ENCODE results near the gene MAGI2. TPM values are rescaled to one million over a fixed set of nuclear protein-coding genes. Genes with fewer than 3 reads are reported as not detected.

The MAGI2 gene
- total and polyA plus RNA-seq, 2 of the 13 experiments (the other 11 are each of a cell fraction or from before 2014, with no cell fraction given), result 1.5 to 3.8 TPM

- TF ChIP-seq TCF12 (IDR thresholded peaks at IDR 0.05) (no peak), TCF12 (CRISPR knock-in tag; IDR thresholded peaks at IDR 0.05) (peak; percentile 22; the same call in 1 of the 2 replicates), SRY (CRISPR knock-in tag; IDR thresholded peaks at IDR 0.05) (peak; percentile 64; the same call in 1 of the 2 replicates), TFAP4 (IDR thresholded peaks at IDR 0.05; ENCODE audit: borderline replicate concordance, low read depth) (no peak), ZSCAN20 (CRISPR knock-in tag; IDR thresholded peaks at IDR 0.05; ENCODE audit: borderline replicate concordance) (no peak), TGIF2 (CRISPR knock-in tag; IDR thresholded peaks at IDR 0.05) (0 out of 2 replicates have a peak, but pooled peaks have one; percentile 8), THRA (CRISPR knock-in tag; IDR thresholded peaks at IDR 0.05; ENCODE audit: borderline replicate concordance) (peak; percentile 6; the same call in 1 of the 2 replicates), NCOA2 (CRISPR knock-in tag; IDR thresholded peaks at IDR 0.05) (peak; percentile 5; the same call in 1 of the 2 replicates), ZNF552 (CRISPR knock-in tag; IDR thresholded peaks at IDR 0.05; ENCODE audit: borderline replicate concordance) (peak; percentile 7; the same call in 1 of the 2 replicates), CBX1 (IDR thresholded peaks at IDR 0.05; ENCODE audit: low read depth) (peak; percentile 51), ELF1 (CRISPR knock-in tag; IDR thresholded peaks at IDR 0.05) (0 out of 2 replicates have a peak, but pooled peaks have one; percentile 41), RBFOX2 (IDR thresholded peaks at IDR 0.05; ENCODE audit: low read depth, low read length) (peak; percentile 90), ZNF280B (CRISPR knock-in tag; IDR thresholded peaks at IDR 0.05; ENCODE audit: borderline replicate concordance) (peak; percentile 58; the same call in 1 of the 2 replicates), TEAD3 (CRISPR knock-in tag; optimal IDR thresholded peaks at IDR 0.05; ENCODE audit: borderline replicate concordance) (no peak), RFXAP (CRISPR knock-in tag; IDR thresholded peaks at IDR 0.05; ENCODE audit: borderline replicate concordance) (0 out of 2 replicates have a peak, but pooled peaks have one; percentile 61), ZNF33A (CRISPR knock-in tag; IDR thresholded peaks at IDR 0.05; ENCODE audit: borderline replicate concordance) (no peak), YEATS2 (CRISPR knock-in tag; IDR thresholded peaks at IDR 0.05; ENCODE audit: borderline replicate concordance) (peak; percentile 59), ZNF737 (CRISPR knock-in tag; IDR thresholded peaks at IDR 0.05; ENCODE audit: borderline replicate concordance) (no peak), SMARCE1 (IDR thresholded peaks at IDR 0.05; ENCODE audit: borderline replicate concordance) (no peak), STAT5B (CRISPR knock-in tag; IDR thresholded peaks at IDR 0.05) (0 out of 2 replicates have a peak, but pooled peaks have one; percentile 55)
- TF ChIP-seq, protein P1, sequence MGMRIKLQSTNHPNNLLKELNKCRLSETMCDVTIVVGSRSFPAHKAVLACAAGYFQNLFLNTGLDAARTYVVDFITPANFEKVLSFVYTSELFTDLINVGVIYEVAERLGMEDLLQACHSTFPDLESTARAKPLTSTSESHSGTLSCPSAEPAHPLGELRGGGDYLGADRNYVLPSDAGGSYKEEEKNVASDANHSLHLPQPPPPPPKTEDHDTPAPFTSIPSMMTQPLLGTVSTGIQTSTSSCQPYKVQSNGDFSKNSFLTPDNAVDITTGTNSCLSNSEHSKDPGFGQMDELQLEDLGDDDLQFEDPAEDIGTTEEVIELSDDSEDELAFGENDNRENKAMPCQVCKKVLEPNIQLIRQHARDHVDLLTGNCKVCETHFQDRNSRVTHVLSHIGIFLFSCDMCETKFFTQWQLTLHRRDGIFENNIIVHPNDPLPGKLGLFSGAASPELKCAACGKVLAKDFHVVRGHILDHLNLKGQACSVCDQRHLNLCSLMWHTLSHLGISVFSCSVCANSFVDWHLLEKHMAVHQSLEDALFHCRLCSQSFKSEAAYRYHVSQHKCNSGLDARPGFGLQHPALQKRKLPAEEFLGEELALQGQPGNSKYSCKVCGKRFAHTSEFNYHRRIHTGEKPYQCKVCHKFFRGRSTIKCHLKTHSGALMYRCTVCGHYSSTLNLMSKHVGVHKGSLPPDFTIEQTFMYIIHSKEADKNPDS (CRISPR knock-in tag; IDR thresholded peaks at IDR 0.05), result peak; percentile 74; the same call in 1 of the 2 replicates
- TF ChIP-seq, protein P2, sequence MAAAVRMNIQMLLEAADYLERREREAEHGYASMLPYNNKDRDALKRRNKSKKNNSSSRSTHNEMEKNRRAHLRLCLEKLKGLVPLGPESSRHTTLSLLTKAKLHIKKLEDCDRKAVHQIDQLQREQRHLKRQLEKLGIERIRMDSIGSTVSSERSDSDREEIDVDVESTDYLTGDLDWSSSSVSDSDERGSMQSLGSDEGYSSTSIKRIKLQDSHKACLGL (CRISPR knock-in tag; IDR thresholded peaks at IDR 0.05), result 0 out of 2 replicates have a peak, but pooled peaks have one; percentile 50
Measured at GRCh38 chr7:79453558-79454360, at the start of gene MAGI2 (continued).
